HCT116 (cell line): Measurements from ENCODE around the gene CC2D2B. TPM values are rescaled to one million over a fixed set of nuclear protein-coding genes. Genes with fewer than 3 reads are reported as not detected.

Source experiments
- ATAC-seq: fragments of 200-7000 bp; cut with Tn5 transposase; 2 replicates; pipeline ENCODE4 v1.9.1; 2020; ENCODE audit warnings: mild to moderate bottlenecking, moderate library complexity
- BruUV-seq: library from RNA; stranded (reverse); fragments of 400-500 nt; replicated peaks from 2 replicates; lab custom pipeline; 2021; lab: Mats Ljungman, UMichigan
- CTCF ChIA-PET: fragments of 300-600 bp; sonication (Branson Sonifier 250); formaldehyde crosslinking; loops from one replicate; lab custom pipeline; 2021; ENCODE audit warnings: antibody characterized with exemption; lab: Charles Lee
- POLR2A ChIA-PET: fragments of 300-600, 350-600 bp; sonication (Branson Sonifier 250); formaldehyde crosslinking; loops from one replicate; lab custom pipeline; 2021; ENCODE audit warnings: antibody characterized with exemption; lab: Charles Lee
- RAD21 ChIA-PET, 2 experiments: fragments of 300-600 bp; sonication (Branson Sonifier 250); formaldehyde crosslinking; loops; one replicate each; lab custom pipeline; 2023; ENCODE audit warnings: low total read pairs in 2 of 2; ENCODE audit not compliant: uncharacterized antibody in 2 of 2, unreplicated experiment in 2 of 2, low non-redundant PET in 1 of 2; lab: Charles Lee
- DNase-seq: peaks from one replicate; pipeline ENCODE4 v3.0.0-alpha.2; 2010; ENCODE audit warnings: low read depth, low spot score
- H2AFZ ChIP-seq: fragments of 200-600 bp; shearing (Covaris generic), sonication (generic); 2 replicates; pipeline ENCODE4 v1.6.1; 2017; ENCODE audit warnings: low read depth, mixed run types, mixed read lengths, antibody characterized with exemption, low read length; ENCODE audit not compliant: poor library complexity, severe bottlenecking
- H3K27ac ChIP-seq: 2 replicates; pipeline ENCODE4 v1.5.1; 2012; ENCODE audit warnings: low read depth, low read length
- H3K27me3 ChIP-seq: fragments of 200-600 bp; sonication (generic); 2 replicates; pipeline ENCODE4 v1.6.1; 2016; ENCODE audit warnings: mixed run types, low read length, mixed read lengths; ENCODE audit not compliant: insufficient read depth
- H3K36me3 ChIP-seq, 2 experiments: fragments of 200-500 bp in 1 of 2; fragments of 200-600 bp in 1 of 2; sonication (Bioruptor generic) in 1 of 2; sonication (generic) in 1 of 2; 2 replicates each; pipeline versions ENCODE4 v1.5.1 to v1.6.1; 2014 to 2016; ENCODE audit warnings: low read length in 2 of 2, inconsistent platforms in 1 of 2, mixed read lengths in 1 of 2, mixed run types in 1 of 2; ENCODE audit not compliant: insufficient read depth in 2 of 2, control insufficient read depth in 1 of 2
- H3K4me1 ChIP-seq, 2 experiments: fragments of 200-600 bp in 1 of 2; sonication (generic) in 1 of 2; 2 replicates each; pipeline versions ENCODE4 v1.5.1 to v1.6.1; 2012 to 2017; ENCODE audit warnings: low read length in 2 of 2, inconsistent platforms in 1 of 2, mild to moderate bottlenecking in 1 of 2, mixed read lengths in 1 of 2, mixed run types in 1 of 2, moderate library complexity in 1 of 2; ENCODE audit not compliant: insufficient read depth in 2 of 2, control insufficient read depth in 1 of 2
- H3K4me2 ChIP-seq: fragments of 200-600 bp; sonication (generic); 2 replicates; pipeline ENCODE4 v1.6.1; 2017; ENCODE audit warnings: mixed run types, low read length, mixed read lengths
- H3K4me3 ChIP-seq, 2 experiments: fragments of 200-600 bp in 1 of 2; sonication (generic) in 1 of 2; replicated peaks in 1 of 2; 2 replicates each; pipeline ENCODE4 v1.5.1; 2011 to 2016; ENCODE audit warnings: low read length in 2 of 2, control low read depth in 1 of 2, low read depth in 1 of 2, mild to moderate bottlenecking in 1 of 2, mixed read lengths in 1 of 2, mixed run types in 1 of 2
- H3K79me2 ChIP-seq: fragments of 200-600 bp; sonication (generic); 2 replicates; pipeline ENCODE4 v1.6.1; 2017; ENCODE audit warnings: mild to moderate bottlenecking, mixed run types, low read length, moderate library complexity, mixed read lengths; ENCODE audit not compliant: insufficient read depth
- H3K9ac ChIP-seq: fragments of 200-600 bp; sonication (generic); 2 replicates; pipeline ENCODE4 v1.6.1; 2016; ENCODE audit warnings: low read length, mixed read lengths
- H3K9me2 ChIP-seq: fragments of 200-600 bp; sonication (generic), shearing (Covaris generic); 2 replicates; pipeline ENCODE4 v1.6.1; 2017; ENCODE audit warnings: mixed run types, mild to moderate bottlenecking, moderate library complexity; ENCODE audit not compliant: insufficient read depth
- H3K9me3 ChIP-seq, 2 experiments: fragments of 200-500 bp in 1 of 2; fragments of 200-600 bp in 1 of 2; sonication (Bioruptor generic) in 1 of 2; sonication (generic) in 1 of 2; 2 replicates each; pipeline ENCODE4 v1.6.1; 2014 to 2017; ENCODE audit warnings: low read length in 2 of 2, mixed read lengths in 2 of 2, inconsistent platforms in 1 of 2, low read depth in 1 of 2, mild to moderate bottlenecking in 1 of 2, mixed run types in 1 of 2, moderate library complexity in 1 of 2; ENCODE audit not compliant: control insufficient read depth in 1 of 2, insufficient read depth in 1 of 2
- H4K20me1 ChIP-seq: fragments of 200-600 bp; sonication (generic), shearing (Covaris generic); 2 replicates; pipeline ENCODE4 v1.6.1; 2017; ENCODE audit warnings: mixed run types, mild to moderate bottlenecking, moderate library complexity; ENCODE audit not compliant: insufficient read depth
- CBX3 ChIP-seq: IDR thresholded peaks from 2 replicates; pipeline ENCODE4 v1.6.1; 2012; ENCODE audit warnings: low read depth
- CTCF ChIP-seq, 3 experiments: fragments of 200-600 bp in 1 of 3; sonication (generic) in 1 of 3; IDR thresholded peaks in 2 of 3; conservative IDR thresholded peaks in 1 of 3; 2 replicates each; pipeline ENCODE4 v1.5.1; 2012 to 2017; ENCODE audit warnings: low read depth in 2 of 3, low read length in 2 of 3, antibody characterized with exemption in 1 of 3, borderline replicate concordance in 1 of 3, control low read depth in 1 of 3, mild to moderate bottlenecking in 1 of 3, mixed read lengths in 1 of 3, mixed run types in 1 of 3, moderate library complexity in 1 of 3; ENCODE audit not compliant: insufficient read depth in 1 of 3
- EGR1 ChIP-seq: IDR thresholded peaks from 2 replicates; pipeline ENCODE4 v1.6.1; 2012; ENCODE audit warnings: low read depth
- EZH2 ChIP-seq: fragments of 200-600 bp; sonication (generic); IDR thresholded peaks from 2 replicates; pipeline ENCODE4 v1.6.1; 2017; ENCODE audit warnings: antibody characterized with exemption, mixed run types
- EZH2phosphoT487 ChIP-seq: fragments of 200-600 bp; IDR thresholded peaks from 2 replicates; pipeline ENCODE4 v1.6.1; 2018; ENCODE audit warnings: antibody characterized with exemption, borderline replicate concordance
- FOSL1 ChIP-seq: IDR thresholded peaks from 2 replicates; pipeline ENCODE4 v1.6.1; 2012; ENCODE audit warnings: low read depth
- JUND ChIP-seq: IDR thresholded peaks from 2 replicates; pipeline ENCODE4 v1.6.1; 2012
- MAX ChIP-seq: IDR thresholded peaks from 2 replicates; pipeline ENCODE4 v1.6.1; 2012
- POLR2AphosphoS5 ChIP-seq: IDR thresholded peaks from 2 replicates; pipeline ENCODE4 v1.6.1; 2011; ENCODE audit warnings: mild to moderate bottlenecking, low read depth, low read length, moderate library complexity
- RAD21 ChIP-seq: IDR thresholded peaks from 2 replicates; pipeline ENCODE4 v1.6.1; 2012; ENCODE audit warnings: low read depth, mild to moderate bottlenecking
- REST ChIP-seq: IDR thresholded peaks from 2 replicates; pipeline ENCODE4 v1.6.1; 2012; ENCODE audit warnings: low read depth
- SIN3A ChIP-seq: IDR thresholded peaks from 2 replicates; pipeline ENCODE4 v1.6.1; 2012; ENCODE audit warnings: low read depth
- SRF ChIP-seq: IDR thresholded peaks from 2 replicates; pipeline ENCODE4 v1.6.1; 2012; ENCODE audit warnings: low read depth
- ZFX ChIP-seq: fragments of 450-650 bp; IDR thresholded peaks from 2 replicates; pipeline ENCODE4 v1.6.1; 2017
- intact Hi-C: fragments of 100-400 bp; cut with micrococcal nuclease; formaldehyde crosslinking; loops from 2 replicates; pipeline ENCODE4 v1.10.0; 2022
- total RNA-seq: library from RNA; stranded (reverse); gene quantifications from one replicate; pipeline ENCODE4 v1.2.1, GENCODE V29; 2021; ENCODE audit not compliant: unreplicated experiment

CC2D2B gene
- total RNA-seq, 1 experiment from 2014 or later: 0.20 TPM

GRCh38 chr10:95864906-95865813 lies 42.6 kb upstream of the CC2D2B start (continued):
- TF ChIP-seq REST: no peak

- ATAC-seq (no peak), DNase-seq (no peak)
- TF ChIP-seq CBX3 (no peak), EZH2phosphoT487 (no peak), CTCF (IDR thresholded peaks at IDR 0.05 in 2 of 3, conservative IDR thresholded peaks at IDR 0.05 in 1 of 3; ENCODE audit: borderline replicate concordance in 1 of 3, insufficient read depth in 1 of 3, low read depth in 2 of 3, low read length in 2 of 3) (no peak), RAD21 (no peak), EZH2 (no peak), MAX (no peak), ZFX (no peak), POLR2AphosphoS5 (no peak), JUND (no peak), SIN3A (no peak), FOSL1 (no peak), EGR1 (no peak), SRF (no peak)
- Histone ChIP-seq H3K36me3 (no peaks in the 10 kb centered on the region), H3K4me3 (no peak overlapping the region), H3K27ac (no peak overlapping the region), H3K4me2 (no peak overlapping the region), H3K27me3 (no peaks in the 10 kb centered on the region), H3K9me3 (no peaks in the 10 kb centered on the region), H2AFZ (no peak overlapping the region), H3K9me2 (no peaks in the 10 kb centered on the region), H3K4me1 (no peaks in the 10 kb centered on the region), H3K79me2 (no peaks in the 10 kb centered on the region), H4K20me1 (no peaks in the 10 kb centered on the region), H3K9ac (no peak overlapping the region)
- ChIA-PET CTCF (interaction anchor here (0.5 to 4.8 kb wide), 3 partner anchors 24 to 188 kb away, joined by 4 to 38 read pairs (median 4); partner anchors contain the start of gene TCTN3), RAD21 (interaction anchor here (1.3 to 2.1 kb wide), 3 partner anchors 172 to 491 kb away, joined by 4 to 7 read pairs (median 6); partner anchors contain the start of gene TCTN3 (in 2 of the 2)), POLR2A (interaction anchor here (2.2 kb wide), 1 partner anchor 172 kb away, joined by 7 read pairs; the partner anchor contains the start of gene TCTN3)
- intact Hi-C loops: loop anchor here (1.0 kb wide), 1 partner anchor 172 kb away; no protein-coding TSS in a partner anchor
- no TSS peak for BruUV-seq
Measured at GRCh38 chr10:95865814-95866466, 41.8 kb upstream of the CC2D2B start.
